ENCODE measurements around the gene SPEM3.
"Not testable (repeated sequence)": the region's sequence is repeated elsewhere in the genome, so short reads cannot be mapped to it uniquely, and the experiment has no call there.

SPEM3 gene

GRCh38 chr17:7471729-7472128, 43.1 kb downstream of the SPEM3 start:
- DNase-seq (ENCODE audit: low read depth, low spot score) = no peak

- DNase-seq (ENCODE audit: low read depth, low spot score) = not testable (repeated sequence)
Measured at GRCh38 chr17:7474767-7475166, 46.1 kb downstream of the SPEM3 start.

GRCh38 chr17:7475764-7476422, 47.2 kb downstream of the SPEM3 start:
- no peak for DNase-seq (ENCODE audit: low read depth, low spot score)

GRCh38 chr17:7476494-7476893, 47.8 kb downstream of the SPEM3 start:
- DNase-seq (ENCODE audit: low read depth, low spot score) = no peak

GRCh38 chr17:7476951-7477350, 48.3 kb downstream of the SPEM3 start:
- DNase-seq (ENCODE audit: low read depth, low spot score) = no peak

- no peak for DNase-seq (ENCODE audit: low read depth, low spot score)
Measured at GRCh38 chr17:7477392-7478275, 49.0 kb downstream of the SPEM3 start.

- peak; percentile 35 for DNase-seq (ENCODE audit: low read depth, low spot score)
Measured at GRCh38 chr17:7478276-7479212, 49.9 kb downstream of the SPEM3 start.

GRCh38 chr17:7479213-7480088, 50.8 kb downstream of the SPEM3 start, which contains the start of gene ZBTB4:
ZBTB4 (minus strand) TSS chr17:7479631; CDS start chr17:7466801, 12,830 bp downstream.
- DNase-seq (ENCODE audit: low read depth, low spot score) = peak; percentile 36

- DNase-seq (ENCODE audit: low read depth, low spot score) = no peak
Measured at GRCh38 chr17:7480089-7480384, 51.4 kb downstream of the SPEM3 start.

GRCh38 chr17:7481275-7481674, 52.6 kb downstream of the SPEM3 start, which contains the start of gene SLC35G6:
SLC35G6 (plus strand) TSS chr17:7481446; CDS start chr17:7481517, 71 bp downstream.
- DNase-seq (ENCODE audit: low read depth, low spot score) = not testable (repeated sequence)

GRCh38 chr17:7481842-7482741, 53.4 kb downstream of the SPEM3 start:
- DNase-seq (ENCODE audit: low read depth, low spot score) = not testable (repeated sequence)

Measured in activated CD4-positive, CD25-positive, alpha-beta regulatory T cell treated with anti-CD3 and anti-CD28 coated beads, Interleukin-2, amount 50 U/mL, for 16 hours (primary cell).